Skeletal muscle satellite cell (primary cell): Measurements from ENCODE around the gene MVP. TPM values are rescaled to one million over a fixed set of nuclear protein-coding genes. Genes with fewer than 3 reads are reported as not detected.

Source experiments
- H3K27me3 ChIP-seq: 2 replicates; pipeline ENCODE4 v1.7.0; 2013; ENCODE audit warnings: low read length; ENCODE audit not compliant: control insufficient read depth, insufficient read depth
- H3K36me3 ChIP-seq: 2 replicates; pipeline ENCODE4 v1.7.0; 2013; ENCODE audit warnings: mild to moderate bottlenecking, control low read depth, low read length; ENCODE audit not compliant: insufficient read depth
- H3K4me1 ChIP-seq: 2 replicates; pipeline ENCODE4 v1.7.0; 2013; ENCODE audit warnings: low read length; ENCODE audit not compliant: control insufficient read depth, insufficient read depth
- H3K4me2 ChIP-seq: 2 replicates; pipeline ENCODE4 v1.7.0; 2013; ENCODE audit warnings: mild to moderate bottlenecking, low read length
- H3K4me3 ChIP-seq: 2 replicates; pipeline ENCODE4 v1.7.0; 2013; ENCODE audit warnings: low read length
- H3K9ac ChIP-seq: 2 replicates; pipeline ENCODE4 v1.7.0; 2013; ENCODE audit warnings: mild to moderate bottlenecking, low read depth, low read length, moderate library complexity
- H3K9me3 ChIP-seq: replicated peaks from 2 replicates; pipeline ENCODE4 v1.7.0; 2013; ENCODE audit warnings: mild to moderate bottlenecking, control low read depth, low read length
- small RNA-seq: library from RNA; depleted of rRNA; stranded (forward); fragments of <200 nt; gene quantifications from one replicate; pipeline ENCODE3, GENCODE V24; 2012

Gene MVP

GRCh38 chr16:29892458-29892813 is 72.2 kb downstream of the MVP start:
- peaks cover 21% of the 10 kb centered on the region for H3K27me3 ChIP-seq
- H3K4me3 ChIP-seq: no peak overlapping the region
- no peaks in the 10 kb centered on the region for H3K9me3 ChIP-seq
- H3K4me2 ChIP-seq: no peak overlapping the region
- H3K9ac ChIP-seq: no peak overlapping the region
- H3K4me1 ChIP-seq: no peaks in the 10 kb centered on the region
- H3K36me3 ChIP-seq: no peaks in the 10 kb centered on the region

- no peaks in the 10 kb centered on the region for H3K36me3 ChIP-seq
- no peak overlapping the region for H3K4me3 ChIP-seq
- H3K4me1 ChIP-seq: no peaks in the 10 kb centered on the region
- peaks cover 22% of the 10 kb centered on the region for H3K27me3 ChIP-seq
- H3K9ac ChIP-seq: no peak overlapping the region
- H3K4me2 ChIP-seq: no peak overlapping the region
- H3K9me3 ChIP-seq: no peaks in the 10 kb centered on the region
These were observed 73.3 kb downstream of the MVP start for GRCh38 chr16:29893553-29893952.

GRCh38 chr16:29894352-29894751 is 74.1 kb downstream of the MVP start:
- H3K4me2 ChIP-seq: no peak overlapping the region
- no peaks in the 10 kb centered on the region for H3K9me3 ChIP-seq
- no peak overlapping the region for H3K4me3 ChIP-seq
- H3K36me3 ChIP-seq: no peaks in the 10 kb centered on the region
- peaks cover 24% of the 10 kb centered on the region for H3K27me3 ChIP-seq
- no peak overlapping the region for H3K9ac ChIP-seq
- H3K4me1 ChIP-seq: peaks cover under 1% of the 10 kb centered on the region

- Histone ChIP-seq H3K36me3 (no peaks in the 10 kb centered on the region), H3K9me3 (no peaks in the 10 kb centered on the region), H3K4me2 (no peak overlapping the region), H3K27me3 (peaks cover 24% of the 10 kb centered on the region), H3K9ac (no peak overlapping the region), H3K4me1 (peaks cover 20% of the 10 kb centered on the region), H3K4me3 (no peak overlapping the region)
These were observed 76.6 kb downstream of the MVP start for GRCh38 chr16:29896841-29897240.

- H3K27me3 ChIP-seq: peaks cover 24% of the 10 kb centered on the region
- no peaks in the 10 kb centered on the region for H3K9me3 ChIP-seq
- H3K9ac ChIP-seq: no peak overlapping the region
- H3K4me1 ChIP-seq: peaks cover 21% of the 10 kb centered on the region
- H3K4me2 ChIP-seq: no peak overlapping the region
- H3K36me3 ChIP-seq: no peaks in the 10 kb centered on the region
- H3K4me3 ChIP-seq: no peak overlapping the region
These were observed 77.1 kb downstream of the MVP start for GRCh38 chr16:29897333-29897732.

Small RNA genes lying within 50 kb of the gene (small RNA-seq; reads per million reads assigned to genes)
- not detected for gene AC009133.6
- gene AC120114.4: not detected
